NCI-H2107 treated with DMSO at 0.1 percent for 48 hours (cell line): Measurements from ENCODE around the gene BMF.
A peak's percentile ranks its signal among the peaks of the same experiment; 100 is the strongest.
"Not testable (repeated sequence)": the region's sequence is repeated elsewhere in the genome, so short reads cannot be mapped to it uniquely, and the experiment has no call there.

Experiments used
- DNase-seq: peaks from one replicate; lab custom pipeline; 2025; ENCODE audit not compliant: unreplicated experiment; lab: John Stamatoyannopoulos, UW

The BMF gene, protein sequence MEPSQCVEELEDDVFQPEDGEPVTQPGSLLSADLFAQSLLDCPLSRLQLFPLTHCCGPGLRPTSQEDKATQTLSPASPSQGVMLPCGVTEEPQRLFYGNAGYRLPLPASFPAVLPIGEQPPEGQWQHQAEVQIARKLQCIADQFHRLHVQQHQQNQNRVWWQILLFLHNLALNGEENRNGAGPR

GRCh38 chr15:40108855-40109735, at the start of gene BMF:
TSS of gene BMF (minus strand) at chr15:40108879. CDS start at chr15:40106086, 2,793 bp downstream.
- DNase-seq, result peak; percentile 78

GRCh38 chr15:40157778-40158447, 49.2 kb upstream of the BMF start:
- DNase-seq, result no peak

GRCh38 chr15:40155270-40155910, 46.7 kb upstream of the BMF start:
- DNase-seq, result peak; percentile 31

GRCh38 chr15:40154821-40155220, 46.1 kb upstream of the BMF start:
- not testable (repeated sequence) for DNase-seq

- no peak for DNase-seq
These were observed 43.3 kb upstream of the BMF start for GRCh38 chr15:40151991-40152390.

DNA sequence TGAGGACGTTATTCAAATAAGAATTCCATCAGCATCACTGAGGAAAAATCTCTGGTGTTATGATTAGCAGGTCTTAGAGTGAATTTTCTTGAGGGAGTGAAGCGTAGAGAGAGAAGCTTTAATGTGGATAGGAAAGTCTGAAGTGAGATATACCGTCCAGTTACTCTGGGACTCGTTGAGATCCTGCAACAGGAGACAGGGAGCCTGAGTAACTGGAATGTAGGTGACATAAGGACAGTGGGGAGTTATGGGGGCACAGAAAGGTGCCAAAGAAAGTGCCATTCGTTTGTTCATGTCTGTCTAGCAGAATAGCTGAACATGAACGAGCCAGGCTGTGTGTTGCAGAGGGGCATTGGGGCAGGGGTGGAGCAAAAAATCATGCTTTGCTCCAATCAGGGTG, 42.8 kb upstream of the BMF start:
- no peak for DNase-seq

DNA sequence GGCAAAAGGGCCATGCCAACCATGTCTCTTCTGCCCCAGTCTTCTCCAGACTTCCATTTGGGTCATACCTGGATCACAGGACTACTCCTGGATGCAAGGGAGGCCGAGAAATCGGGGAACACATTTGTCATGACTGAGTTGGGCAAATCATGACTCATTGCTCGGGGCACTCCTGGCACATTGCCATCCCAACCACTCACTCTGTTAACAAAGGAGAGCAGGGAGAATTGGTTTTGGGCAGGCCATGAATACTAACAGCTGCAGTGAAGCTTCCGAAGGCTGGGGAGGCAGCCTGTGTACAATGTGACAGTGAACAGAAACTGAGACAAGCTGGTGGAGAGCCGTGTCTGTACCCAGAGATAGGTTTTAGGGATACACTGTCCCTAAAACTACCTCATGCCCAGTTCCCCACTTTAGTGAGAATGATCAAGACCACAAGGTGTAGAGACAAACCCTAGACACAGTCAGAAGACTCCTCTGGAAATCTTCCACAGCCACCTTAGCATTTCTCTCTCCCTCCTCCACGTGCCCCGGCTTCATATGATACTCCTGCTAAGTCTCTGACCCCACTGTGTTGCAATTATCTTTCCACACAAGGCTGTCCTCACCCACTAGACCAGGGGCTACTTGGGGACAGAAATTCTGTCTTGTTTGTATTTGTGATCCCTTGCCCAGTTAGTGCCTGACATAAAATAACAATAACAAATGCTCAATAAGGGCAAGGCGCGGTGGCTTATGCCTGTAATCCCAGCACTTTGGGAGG, 41.7 kb upstream of the BMF start:
- DNase-seq, result peak; percentile 67

DNA sequence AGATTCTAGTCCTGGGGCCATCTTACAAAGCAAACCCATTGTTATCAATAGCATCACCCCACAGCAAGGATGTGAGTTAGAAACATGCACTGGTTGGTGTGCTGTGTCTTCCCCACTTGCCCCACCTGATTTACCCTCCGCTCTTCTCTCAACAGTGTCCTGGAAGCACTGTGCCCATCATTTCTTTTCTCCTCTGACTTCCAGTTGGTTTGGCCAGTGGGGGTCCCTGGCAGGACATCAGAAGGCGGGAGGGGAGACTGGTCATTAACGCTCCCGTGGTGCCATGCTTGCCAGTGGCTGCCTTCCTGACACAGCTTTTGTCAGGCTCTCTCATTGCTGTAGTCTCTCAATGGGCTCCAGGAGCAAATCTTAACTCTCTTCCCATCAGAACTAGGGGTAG, 40.7 kb upstream of the BMF start:
- no peak for DNase-seq

DNA sequence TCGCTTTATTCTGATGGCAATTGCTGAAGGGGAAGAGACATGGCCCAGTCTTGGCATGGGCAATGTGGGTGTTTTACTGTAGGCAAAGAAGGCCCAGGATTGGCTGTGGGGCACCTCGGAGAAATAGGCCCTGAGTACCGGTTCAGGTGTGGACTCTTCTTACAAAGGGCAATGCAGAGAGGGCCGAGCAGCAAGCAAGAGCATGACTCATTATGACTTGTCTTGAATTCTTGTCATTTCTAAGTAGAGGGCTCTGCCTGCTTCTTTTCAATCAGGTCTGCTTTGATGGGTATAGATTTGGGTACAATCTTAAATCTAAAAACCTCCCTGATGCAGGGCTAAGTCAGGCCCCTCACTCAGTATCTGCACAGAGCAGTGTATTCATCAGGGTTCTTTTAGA, 37.4 kb upstream of the BMF start:
- no peak for DNase-seq

- DNase-seq, result no peak
These were observed 33.7 kb upstream of the BMF start for GRCh38 chr15:40142428-40142827.

DNA sequence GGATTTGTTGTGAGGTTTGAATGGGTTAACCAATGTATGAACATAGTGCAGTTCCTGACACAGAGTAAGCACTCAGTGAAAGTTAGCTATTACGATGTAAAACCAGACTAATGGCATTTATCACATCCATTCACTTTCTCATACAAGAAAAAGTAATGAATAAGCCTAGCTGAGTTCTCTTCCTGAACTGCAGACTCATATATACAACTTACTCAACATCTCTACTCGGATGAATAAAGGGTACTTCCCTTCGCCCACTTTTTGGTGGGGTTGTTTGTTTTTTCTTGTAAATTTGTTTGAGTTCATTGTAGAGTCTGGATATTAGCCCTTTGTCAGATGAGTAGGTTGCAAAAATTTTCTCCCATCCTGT, 29.5 kb upstream of the BMF start:
- not testable (repeated sequence) for DNase-seq

DNA sequence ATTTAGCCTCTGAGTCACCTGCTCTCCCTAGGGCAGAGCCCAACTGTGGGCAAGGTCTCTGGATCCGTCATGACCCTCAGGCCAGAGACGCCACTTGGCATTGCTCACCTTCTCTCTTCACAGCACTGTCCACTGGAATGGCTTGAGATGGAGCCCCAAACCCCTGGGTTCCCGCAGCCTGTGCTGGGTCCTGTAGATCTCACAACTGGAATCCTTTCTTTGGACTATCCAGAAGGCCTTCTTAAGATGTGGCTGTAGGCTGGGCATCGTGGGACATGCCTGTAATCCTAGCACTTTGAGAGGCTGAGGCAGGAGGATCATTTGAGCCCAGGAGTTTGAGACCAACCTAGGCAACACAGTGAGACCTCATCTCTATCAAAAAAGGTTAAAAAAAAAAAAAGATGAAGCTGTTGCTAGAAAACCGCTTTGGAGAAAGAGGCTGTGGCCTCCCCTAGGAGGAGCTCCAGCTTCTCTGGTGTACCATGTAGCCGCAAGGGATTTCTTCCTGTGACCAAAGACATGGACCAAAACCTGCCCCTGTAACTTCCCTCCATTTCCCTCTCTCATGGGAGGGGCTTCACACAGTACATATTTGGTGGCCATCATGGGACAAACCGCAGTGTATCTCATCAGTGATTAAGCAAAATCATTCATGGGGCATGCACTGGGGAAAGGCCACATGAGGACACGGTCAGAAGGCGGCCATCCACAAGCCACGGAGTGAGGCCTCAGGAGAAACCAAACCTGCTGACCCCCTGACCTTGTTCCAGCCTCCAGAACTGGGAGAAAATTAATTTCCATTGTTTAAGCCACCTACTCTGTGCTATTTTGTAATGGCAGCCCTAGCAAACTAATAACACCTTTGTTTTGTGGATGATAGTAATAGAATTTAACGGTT, 28.9 kb upstream of the BMF start:
- no peak for DNase-seq

DNA sequence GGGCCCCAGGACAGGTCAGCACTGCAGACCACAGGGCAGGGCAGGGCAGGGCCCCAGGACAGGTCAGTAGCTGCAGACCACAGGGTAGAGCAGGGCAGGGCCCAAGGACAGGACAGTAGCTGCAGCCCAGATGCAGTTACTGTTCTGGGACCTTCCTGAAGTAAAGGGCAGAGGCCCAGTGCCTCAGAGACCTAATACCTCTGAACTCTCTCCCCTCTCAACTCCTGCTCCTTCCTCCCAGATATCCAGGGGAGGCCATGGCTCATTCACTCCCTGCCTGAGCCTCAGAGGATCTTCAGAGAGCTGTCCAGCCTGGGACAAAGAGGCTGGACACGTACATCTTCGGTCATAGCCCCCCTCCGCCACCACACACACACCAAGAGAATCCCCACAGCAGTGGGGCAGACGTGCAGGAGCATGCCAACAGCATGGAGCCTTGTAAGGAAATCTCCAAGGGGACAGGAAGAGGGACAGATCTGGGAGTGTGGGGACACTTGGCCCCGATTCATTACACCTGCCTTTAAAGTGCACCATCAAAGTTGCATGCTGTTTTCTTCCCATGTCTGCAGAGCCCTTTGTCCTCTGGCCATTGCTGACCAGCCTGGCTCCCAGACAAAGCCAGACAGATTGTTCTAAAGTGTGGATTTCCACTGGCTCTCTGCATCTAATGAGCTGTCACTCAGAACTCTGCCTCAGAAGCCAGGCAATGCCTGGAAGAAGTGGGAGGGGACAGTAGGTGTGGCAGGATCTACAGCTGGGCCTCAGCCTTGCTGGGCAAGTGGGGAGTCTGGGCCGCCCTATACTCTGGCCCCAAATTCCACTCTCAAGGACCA, 28.0 kb upstream of the BMF start:
- DNase-seq, result no peak

- DNase-seq, result not testable (repeated sequence)
These were observed 27.3 kb upstream of the BMF start for GRCh38 chr15:40135846-40136450.

DNA sequence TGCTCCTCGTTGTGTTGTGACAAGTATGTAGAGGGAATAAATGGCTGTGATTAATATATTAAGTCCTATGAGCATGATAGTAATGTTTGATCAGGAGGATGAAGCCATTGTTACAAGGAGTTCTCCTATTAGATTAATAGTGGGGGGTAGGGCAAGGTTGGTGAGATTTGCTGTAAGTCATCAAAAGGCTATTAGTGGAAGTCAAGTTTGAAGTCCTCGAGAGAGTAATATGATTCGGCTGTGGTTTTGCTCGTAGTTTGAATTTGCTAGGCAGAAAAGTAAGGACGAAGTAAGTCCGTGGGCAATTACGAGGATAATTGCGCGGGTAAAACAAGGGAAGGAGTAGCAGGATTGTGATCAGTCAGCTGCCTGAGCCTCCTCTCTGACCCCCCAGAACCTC, 26.2 kb upstream of the BMF start:
- peak; percentile 29 for DNase-seq

DNA sequence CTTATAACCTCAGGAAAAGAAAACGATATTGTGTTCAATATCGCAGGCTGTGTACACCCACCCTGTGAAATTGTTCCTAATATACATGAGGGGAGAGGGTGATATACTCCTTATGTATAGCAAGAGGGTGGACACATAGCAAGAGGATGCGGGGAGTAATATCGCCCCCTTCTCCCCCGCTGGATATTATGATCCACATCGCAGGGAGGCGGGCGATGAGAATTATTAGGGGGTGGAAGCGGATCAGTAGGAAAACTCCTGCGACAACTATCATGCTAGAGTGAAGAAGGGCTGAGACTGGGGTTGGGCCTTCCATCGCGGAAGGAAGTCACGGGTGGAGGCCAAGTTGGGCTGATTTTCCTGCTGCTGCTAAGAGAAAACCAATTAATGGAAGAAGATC, 24.9 kb upstream of the BMF start:
- DNase-seq, result no peak

GRCh38 chr15:40130799-40131502, 22.3 kb upstream of the BMF start:
- DNase-seq, result no peak

GRCh38 chr15:40130118-40130517, 21.4 kb upstream of the BMF start:
- DNase-seq, result no peak
